CD14-positive monocyte (primary cell): Measurements from ENCODE around the gene MPHOSPH10. TPM values are rescaled to one million over a fixed set of nuclear protein-coding genes. Genes with fewer than 3 reads are reported as not detected.

Experiments
- DNase-seq, 3 donors: peaks; one replicate each; pipeline ENCODE4 v3.0.0-alpha.2; 2011 to 2022
- H2AFZ ChIP-seq: 2 replicates; pipeline ENCODE4 v1.6.0; 2012; ENCODE audit warnings: mild to moderate bottlenecking, low read depth, low read length, inconsistent platforms; ENCODE audit not compliant: insufficient read depth, poor library complexity, severe bottlenecking
- H3K27ac ChIP-seq, 2 donors: 1 replicate in 1 of 2; 2 replicates in 1 of 2; pipeline ENCODE4 v1.5.1; 2012 to 2013; ENCODE audit warnings: low read length in 2 of 2, control low read depth in 1 of 2, inconsistent platforms in 1 of 2, low read depth in 1 of 2, mild to moderate bottlenecking in 1 of 2
- H3K27me3 ChIP-seq, 2 donors: one replicate each; pipeline versions ENCODE4 v1.6.0 to v1.6.1; 2011 to 2013; ENCODE audit warnings: low read length in 2 of 2; ENCODE audit not compliant: control insufficient read depth in 2 of 2, insufficient read depth in 2 of 2
- H3K36me3 ChIP-seq, 2 donors: replicated peaks in 1 of 2; 1 replicate in 1 of 2; 2 replicates in 1 of 2; pipeline versions ENCODE4 v1.5.1 to v1.6.1; 2012 to 2013; ENCODE audit warnings: low read length in 2 of 2, control low read depth in 1 of 2, inconsistent platforms in 1 of 2, mild to moderate bottlenecking in 1 of 2; ENCODE audit not compliant: insufficient read depth in 2 of 2, control insufficient read depth in 1 of 2
- H3K4me1 ChIP-seq, 2 donors: 1 replicate in 1 of 2; 2 replicates in 1 of 2; pipeline versions ENCODE4 v1.5.1 to v1.6.1; 2012 to 2013; ENCODE audit warnings: low read length in 2 of 2, control low read depth in 1 of 2, inconsistent platforms in 1 of 2, mild to moderate bottlenecking in 1 of 2, moderate library complexity in 1 of 2; ENCODE audit not compliant: insufficient read depth in 2 of 2, control insufficient read depth in 1 of 2
- H3K4me2 ChIP-seq: replicated peaks from 2 replicates; pipeline ENCODE3; 2012; ENCODE audit warnings: low read length, moderate library complexity, mild to moderate bottlenecking; ENCODE audit not compliant: poor library complexity, severe bottlenecking; ENCODE audit errors: extremely low read depth
- H3K4me3 ChIP-seq, 3 experiments: fragments of 200-600 bp in 1 of 3; sonication (generic) in 1 of 3; replicated peaks in 1 of 3; 1 replicate in 2 of 3; 2 replicates in 1 of 3; pipeline ENCODE4 v1.5.1; 2011 to 2013; ENCODE audit warnings: low read length in 3 of 3, mild to moderate bottlenecking in 3 of 3, control low read depth in 2 of 3, low read depth in 2 of 3, inconsistent platforms in 1 of 3, moderate library complexity in 1 of 3
- H3K79me2 ChIP-seq: 2 replicates; pipeline ENCODE4 v1.6.0; 2012; ENCODE audit warnings: mild to moderate bottlenecking, control low read depth, inconsistent platforms, low read length, moderate library complexity; ENCODE audit not compliant: insufficient read depth
- H3K9ac ChIP-seq: 2 replicates; pipeline ENCODE4 v1.6.0; 2017; ENCODE audit warnings: low read length, mild to moderate bottlenecking; ENCODE audit not compliant: insufficient read depth, poor library complexity, severe bottlenecking
- H3K9me3 ChIP-seq, 2 donors: replicated peaks in 1 of 2; 1 replicate in 1 of 2; 2 replicates in 1 of 2; pipeline versions ENCODE4 v1.5.1 to v1.6.1; 2012 to 2013; ENCODE audit warnings: low read length in 2 of 2, control low read depth in 1 of 2; ENCODE audit not compliant: control insufficient read depth in 1 of 2, insufficient read depth in 1 of 2
- H4K20me1 ChIP-seq: 2 replicates; pipeline ENCODE4 v1.6.0; 2012; ENCODE audit warnings: mild to moderate bottlenecking, low read length, control low read depth, moderate library complexity; ENCODE audit not compliant: insufficient read depth
- H3K27ac Mint-ChIP-seq, 7 donors: one replicate each; pipeline ENCODE4 v1.8.0; 2020; ENCODE audit warnings: mild to moderate bottlenecking in 7 of 7, mixed read lengths in 7 of 7, moderate library complexity in 6 of 7, inconsistent platforms in 2 of 7
- H3K27me3 Mint-ChIP-seq, 3 donors: one replicate each; pipeline ENCODE4 v1.8.0; 2021 to 2022; ENCODE audit warnings: low read depth in 3 of 3, mild to moderate bottlenecking in 3 of 3, mixed read lengths in 3 of 3, moderate library complexity in 3 of 3, inconsistent platforms in 1 of 3
- H3K36me3 Mint-ChIP-seq, 2 donors: one replicate each; pipeline ENCODE4 v1.8.0; 2020; ENCODE audit warnings: mixed read lengths in 2 of 2, inconsistent platforms in 1 of 2, mild to moderate bottlenecking in 1 of 2
- H3K4me1 Mint-ChIP-seq: one replicate; pipeline ENCODE4 v1.8.0; 2020; ENCODE audit warnings: mild to moderate bottlenecking, mixed read lengths
- H3K4me3 Mint-ChIP-seq, 2 donors: one replicate each; pipeline ENCODE4 v1.8.0; 2020; ENCODE audit warnings: mild to moderate bottlenecking in 2 of 2, mixed read lengths in 2 of 2, moderate library complexity in 1 of 2
- H3K9me3 Mint-ChIP-seq, 7 donors: one replicate each; pipeline ENCODE4 v1.8.0; 2020 to 2022; ENCODE audit warnings: mixed read lengths in 7 of 7, mild to moderate bottlenecking in 6 of 7, moderate library complexity in 6 of 7, inconsistent platforms in 2 of 7
- CTCF ChIP-seq: fragments of 200-600 bp; IDR thresholded peaks from one replicate; pipeline ENCODE4 v1.8.0; 2022; ENCODE audit warnings: antibody characterized with exemption, mild to moderate bottlenecking
- WGBS: methylation state at CpG from one replicate; pipeline ENCODE4 v1.1.5; 2013; ENCODE audit warnings: missing lambda C conversion rate; ENCODE audit not compliant: insufficient coverage; 5-methylcytosine and 5-hydroxymethylcytosine counted together
- intact Hi-C, 2 donors: fragments of 100-400 bp; cut with micrococcal nuclease; formaldehyde crosslinking; loops; one replicate each; pipeline versions ENCODE4 v1.15.0 to v1.15.1; 2023
- polyA plus RNA-seq, 3 donors: library from polyadenylated mRNA; depleted of rRNA in 1 of 3; unstranded in 2 of 3; stranded (reverse) in 1 of 3; fragments of 300-500 nt in 2 of 3; fragments of >200 nt in 1 of 3; fragmentation: Illumina TruSeq in 2 of 3; gene quantifications; 1 replicate in 2 of 3; 2 replicates in 1 of 3; pipeline ENCODE4 v1.2.3, GENCODE V29; 2012 to 2021

MPHOSPH10 gene
- polyA plus RNA-seq, 3 donors: 4.8 to 9.9 (median 5.6) TPM

GRCh38 chr2:71143782-71144181, 13.3 kb downstream of the MPHOSPH10 start:
- no CpG with 5 or more reads among the region's 3 CpGs for WGBS
- no peaks in the 10 kb centered on the region for H3K27me3 ChIP-seq
- no peak overlapping the region for H3K9ac ChIP-seq
- H4K20me1 ChIP-seq: peaks cover 4% of the 10 kb centered on the region
- no peak for TF ChIP-seq CTCF
- H3K4me1 ChIP-seq: no peaks in the 10 kb centered on the region
- peaks cover 95 to 100% of the 10 kb centered on the region in 2 donors for H3K36me3 ChIP-seq
- H3K27ac ChIP-seq: no peak overlapping the region
- H3K79me2 ChIP-seq: no peaks in the 10 kb centered on the region
- Mint-ChIP-seq H3K27me3 (no peaks in the 10 kb centered on the region), H3K9me3 (no peaks in the 10 kb centered on the region), H3K27ac (peak overlapping the region in 1 of 7 donors; percentile 12), H3K36me3 (peaks cover 87 to 98% of the 10 kb centered on the region in 2 donors), H3K4me1 (no peaks in the 10 kb centered on the region), H3K4me3 (no peak overlapping the region)
- H3K9me3 ChIP-seq: no peaks in the 10 kb centered on the region
- H2AFZ ChIP-seq: no peak overlapping the region
- intact Hi-C loops: no loop called here
- no peak overlapping the region for H3K4me3 ChIP-seq
- DNase-seq: no peak
- H3K4me2 ChIP-seq: no peak overlapping the region

- Histone ChIP-seq H2AFZ (no peak overlapping the region), H3K27me3 (no peaks in the 10 kb centered on the region), H3K9me3 (no peaks in the 10 kb centered on the region), H3K4me1 (no peaks in the 10 kb centered on the region), H3K9ac (no peak overlapping the region), H3K79me2 (no peaks in the 10 kb centered on the region), H3K36me3 (peaks cover 67 to 73% of the 10 kb centered on the region in 2 donors), H3K27ac (no peak overlapping the region), H4K20me1 (no peaks in the 10 kb centered on the region), H3K4me3 (no peak overlapping the region), H3K4me2 (no peak overlapping the region)
- intact Hi-C loops: no loop called here
- H3K27ac Mint-ChIP-seq: peak overlapping the region in 1 of 7 donors; percentile 4
- WGBS: 100% methylated on average over 1 of the region's 2 CpGs
- no peak for TF ChIP-seq CTCF
- H3K9me3 Mint-ChIP-seq: no peaks in the 10 kb centered on the region
- H3K27me3 Mint-ChIP-seq: peaks cover 0 to 2% (median 1%) of the 10 kb centered on the region in 3 donors
- no peak overlapping the region for H3K4me3 Mint-ChIP-seq
- peaks cover 67 to 72% of the 10 kb centered on the region in 2 donors for H3K36me3 Mint-ChIP-seq
- no peak for DNase-seq
- no peaks in the 10 kb centered on the region for H3K4me1 Mint-ChIP-seq
These were observed 18.2 kb downstream of the MPHOSPH10 start for GRCh38 chr2:71148506-71149063.
